Liver (tissue), 3 donors: Measurements from ENCODE around the gene SPIRE2.

Experiments
- CTCF ChIP-seq: fragments of 150-350 bp; IDR thresholded peaks from 2 replicates; pipeline ENCODE4 v1.5.1; 2017; ENCODE audit warnings: improper control_type of control experiment, low read depth, low read length; ENCODE audit not compliant: missing input control
- EGR1 ChIP-seq, 2 donors: IDR thresholded peaks; 2 replicates each; pipeline ENCODE4 v1.6.1; 2016 to 2018; ENCODE audit warnings: antibody characterized with exemption in 2 of 2, low read depth in 2 of 2
- JUND ChIP-seq, 2 donors: IDR thresholded peaks; 2 replicates each; pipeline ENCODE4 v1.6.1; 2016; ENCODE audit warnings: antibody characterized with exemption in 2 of 2
- TAF1 ChIP-seq: conservative IDR thresholded peaks from 2 replicates; pipeline ENCODE4 v1.6.1; 2016; ENCODE audit warnings: antibody characterized with exemption, mild to moderate bottlenecking
- donor health status: healthy.
- donor health status: healthy.

- peak; percentile 70 for TF ChIP-seq CTCF
- TF ChIP-seq EGR1 (IDR thresholded peaks at IDR 0.05; ENCODE audit: low read depth in 2 of 2), result no peak
- no peak for TF ChIP-seq TAF1
- no peak for TF ChIP-seq JUND (IDR thresholded peaks at IDR 0.05)
These were observed 81.8 kb downstream of the SPIRE2 start for GRCh38 chr16:89909777-89910716.
